Forelimb muscle (tissue), 1 donor: Measurements from ENCODE around the gene MBNL3. TPM values are rescaled to one million over a fixed set of nuclear protein-coding genes. Genes with fewer than 3 reads are reported as not detected.

ENCODE experiments used
- DNase-seq: peaks from one replicate; pipeline ENCODE4 v3.0.0-alpha.2; 2013; ENCODE audit warnings: low read depth
- polyA plus RNA-seq: library from polyadenylated mRNA; unstranded; fragments of 120-200 nt; gene quantifications from one replicate; pipeline ENCODE4 v1.2.1, GENCODE V29; 2013; ENCODE audit not compliant: insufficient read length

The MBNL3 gene, protein sequence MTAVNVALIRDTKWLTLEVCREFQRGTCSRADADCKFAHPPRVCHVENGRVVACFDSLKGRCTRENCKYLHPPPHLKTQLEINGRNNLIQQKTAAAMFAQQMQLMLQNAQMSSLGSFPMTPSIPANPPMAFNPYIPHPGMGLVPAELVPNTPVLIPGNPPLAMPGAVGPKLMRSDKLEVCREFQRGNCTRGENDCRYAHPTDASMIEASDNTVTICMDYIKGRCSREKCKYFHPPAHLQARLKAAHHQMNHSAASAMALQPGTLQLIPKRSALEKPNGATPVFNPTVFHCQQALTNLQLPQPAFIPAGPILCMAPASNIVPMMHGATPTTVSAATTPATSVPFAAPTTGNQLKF
- polyA plus RNA-seq: 10.6 TPM

DNA sequence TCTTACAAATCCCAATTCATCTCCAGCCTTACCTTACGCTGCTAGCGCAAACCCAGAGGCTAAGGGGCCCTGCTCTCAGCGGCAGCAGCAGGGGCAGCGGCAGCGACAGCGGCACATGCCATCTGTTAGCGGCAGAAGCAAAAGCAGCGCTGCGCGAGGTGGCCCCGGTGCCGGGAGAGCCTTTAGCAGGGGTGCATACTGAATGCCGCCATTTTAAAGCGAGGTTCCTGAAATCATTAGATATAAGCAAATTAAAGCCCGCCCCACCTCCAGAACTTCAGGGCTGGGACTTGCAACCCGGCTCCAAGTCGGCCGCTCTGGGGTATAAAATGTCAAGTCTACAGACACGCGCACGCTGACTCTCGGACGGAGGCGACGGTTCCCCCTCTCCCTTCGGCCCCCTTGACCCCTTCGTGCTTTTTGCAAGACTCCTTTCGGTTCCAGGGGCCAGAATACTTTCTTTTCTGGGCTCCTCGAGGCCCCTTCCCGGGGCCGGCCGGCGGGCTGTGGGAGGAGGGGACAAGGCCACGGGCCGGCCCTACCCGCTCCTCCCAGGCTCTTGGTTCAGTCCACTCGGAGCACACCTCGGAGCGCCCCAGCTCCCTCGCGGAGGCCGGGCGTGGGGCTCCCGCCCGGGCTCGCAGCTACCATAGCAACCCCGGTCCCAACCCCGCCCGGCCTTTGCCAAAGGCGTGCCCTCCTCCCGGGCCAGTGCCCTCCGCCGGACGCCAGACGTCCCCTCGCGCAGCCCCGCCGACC lies at the start of gene MBNL3:
TSS of gene MBNL3 (minus strand) at position 220 of the 759 bp plus-strand sequence. CDS start 49,427 bp downstream, outside the sequence.
- no peak for DNase-seq

DNA sequence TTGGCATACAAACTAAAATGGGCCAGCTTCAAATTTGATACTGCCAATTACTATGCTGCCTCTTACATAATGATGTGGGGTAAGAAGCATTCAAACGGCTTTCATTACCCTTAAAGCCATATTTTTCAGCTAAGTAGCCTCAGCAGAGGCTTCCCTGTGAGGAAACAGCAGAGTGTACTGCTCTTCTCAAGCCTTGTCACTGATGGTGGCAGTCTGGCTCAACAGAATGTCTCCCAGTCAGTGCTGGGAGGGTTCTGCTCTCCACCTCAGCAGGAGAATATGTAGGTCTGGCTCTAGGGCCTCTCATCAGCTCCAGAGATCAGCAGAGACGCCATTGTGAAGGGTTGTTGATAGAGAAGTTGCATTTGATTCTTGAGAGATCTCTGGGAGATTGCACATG lies 44.6 kb upstream of the MBNL3 start:
- no peak for DNase-seq

DNA sequence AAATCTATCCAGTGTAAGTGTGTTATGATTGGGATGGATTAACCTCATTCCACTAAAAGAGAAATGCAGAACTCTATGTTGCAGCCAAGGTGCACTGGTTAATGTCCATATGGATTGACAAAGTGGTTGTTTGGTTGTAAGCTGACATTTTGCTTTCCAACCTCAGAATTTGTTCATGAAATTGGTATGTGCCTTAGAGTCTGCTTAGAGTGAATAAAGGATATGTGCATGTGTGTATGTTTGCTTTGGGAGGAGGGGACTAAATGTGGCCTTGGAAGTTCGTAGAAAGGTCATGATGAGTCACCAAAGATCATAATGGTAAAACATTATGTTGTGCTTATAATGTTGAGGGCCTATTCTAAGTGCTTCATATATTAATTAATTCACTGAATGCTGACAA lies 44.1 kb upstream of the MBNL3 start:
- DNase-seq: no peak

DNA sequence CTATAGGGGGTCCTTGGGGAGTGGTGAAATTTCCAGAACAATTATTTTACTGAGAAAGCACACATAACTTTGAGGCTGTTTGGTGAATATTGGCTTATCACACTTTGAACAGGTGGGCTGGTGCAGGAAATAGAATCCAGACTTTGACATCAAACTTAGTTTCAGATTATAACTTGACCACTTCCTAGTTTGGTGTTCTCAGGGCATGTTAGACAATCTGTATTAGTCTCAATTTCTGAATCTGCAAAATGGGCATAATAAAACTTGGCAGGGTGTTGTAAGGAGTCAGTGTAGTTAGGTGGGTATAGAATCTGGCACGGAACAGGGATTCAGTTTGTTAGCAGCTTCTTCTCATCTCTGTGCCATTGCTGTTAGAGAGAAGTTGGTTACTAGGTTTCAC lies 43.3 kb upstream of the MBNL3 start:
- DNase-seq: no peak

DNA sequence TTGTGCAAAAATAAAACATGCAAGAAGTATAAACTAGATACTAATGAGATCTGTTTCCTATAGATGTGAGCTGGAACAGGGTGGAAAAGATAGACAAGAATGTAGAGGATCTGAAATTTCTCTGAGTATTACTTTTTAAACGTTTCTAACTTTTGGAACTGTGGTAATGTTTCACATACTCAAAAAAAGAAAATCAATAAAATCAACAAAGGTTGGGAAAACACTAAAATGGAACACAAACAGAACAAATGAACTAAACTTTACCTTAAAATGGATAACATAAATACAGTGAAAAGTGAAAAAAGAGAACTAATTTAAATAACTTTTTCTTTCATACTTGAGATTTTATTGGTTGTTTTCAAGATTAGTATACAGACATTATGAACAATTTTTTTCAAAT lies 32.0 kb upstream of the MBNL3 start:
- no peak for DNase-seq

DNA sequence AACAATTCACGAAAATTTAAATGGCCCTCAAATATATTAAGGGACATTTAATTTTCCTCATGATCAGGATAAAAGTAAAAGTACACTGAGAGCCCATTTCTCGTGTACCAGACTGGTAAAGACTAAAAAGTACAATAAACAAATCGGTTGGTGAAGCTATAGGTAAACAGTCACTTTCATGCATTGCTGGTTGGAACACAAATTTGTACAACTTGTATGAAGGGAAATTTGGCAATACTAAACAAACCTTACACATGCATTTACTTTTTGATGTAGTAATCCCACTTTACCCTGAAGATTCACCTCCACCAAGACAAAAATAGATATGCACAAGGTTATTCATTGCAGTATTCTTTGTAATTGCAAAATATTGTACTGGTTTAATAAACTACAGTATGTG lies 31.4 kb upstream of the MBNL3 start:
- DNase-seq: no peak

DNA sequence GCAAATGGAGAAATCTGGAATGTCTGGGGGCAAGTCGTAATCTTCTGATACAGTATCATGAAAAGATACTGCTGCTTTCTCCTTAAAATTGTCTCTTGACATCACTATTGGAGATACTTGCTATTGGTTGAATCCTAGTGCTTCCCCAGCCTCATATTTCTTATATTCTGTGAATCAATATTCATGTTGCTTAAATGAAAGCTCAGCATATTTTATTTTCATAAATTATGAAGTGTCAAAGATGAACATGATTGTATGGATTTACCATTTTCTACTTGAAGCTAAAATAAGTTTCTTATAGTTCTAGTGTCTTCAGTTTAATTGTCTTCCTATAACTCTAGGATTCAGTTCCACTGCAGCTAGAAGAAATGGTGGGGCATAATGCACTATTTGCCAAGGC lies 29.6 kb upstream of the MBNL3 start:
- DNase-seq: no peak

DNA sequence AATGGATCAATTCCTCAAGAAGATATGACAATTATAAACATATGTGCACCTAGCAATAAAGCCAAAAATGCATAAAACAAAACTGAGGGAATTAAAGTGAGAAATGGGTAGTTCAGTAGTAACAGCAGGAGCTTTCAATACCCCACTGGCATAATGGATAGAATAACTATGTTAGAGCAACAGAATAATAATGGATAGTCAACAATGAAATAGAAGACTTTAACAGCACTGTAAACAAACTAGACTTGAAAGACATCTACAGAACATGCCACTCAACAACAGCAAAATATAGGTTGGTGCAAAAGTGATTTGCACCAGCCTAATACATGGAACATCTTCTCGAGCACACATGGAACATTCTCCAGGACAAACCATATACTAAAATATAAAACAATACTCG lies 20.0 kb upstream of the MBNL3 start:
- no peak for DNase-seq

DNA sequence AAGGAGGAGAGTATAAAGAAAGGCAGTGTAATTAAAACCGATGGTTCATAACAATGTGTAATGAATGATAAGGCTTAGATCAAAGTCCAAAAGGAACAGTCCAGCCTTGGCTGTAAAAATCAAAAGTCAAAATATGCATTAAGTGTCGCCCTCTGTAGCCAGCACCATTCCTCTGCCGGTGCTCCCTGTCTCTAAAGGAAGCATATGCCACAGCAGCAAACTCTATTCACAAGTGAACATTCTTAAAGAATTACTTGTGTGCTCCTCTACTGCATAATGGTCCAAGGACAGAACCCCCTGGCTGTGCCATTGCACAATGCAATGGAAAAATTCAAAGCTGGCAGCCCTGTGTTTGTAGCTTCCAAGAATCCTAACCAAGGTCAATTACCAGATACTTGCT lies 16.3 kb upstream of the MBNL3 start:
- DNase-seq: no peak

DNA sequence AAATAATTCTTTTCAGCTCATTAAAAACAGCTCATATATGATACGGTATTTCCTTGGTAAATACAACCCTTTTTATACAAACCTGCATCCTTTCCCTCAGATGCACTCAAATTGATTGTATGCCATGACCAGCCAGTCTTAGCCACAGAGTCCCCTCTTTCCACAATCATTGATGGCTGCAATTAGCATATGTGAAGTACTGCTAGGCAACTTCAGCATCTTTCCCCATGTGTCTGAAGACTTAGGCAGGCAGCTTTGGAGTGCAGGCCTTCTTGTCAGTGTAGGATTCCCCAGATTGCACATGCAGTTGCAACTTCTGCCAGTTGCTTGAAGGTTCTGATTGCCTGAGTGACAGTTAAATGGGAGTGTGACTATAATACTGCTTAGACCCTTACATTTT lies 15.6 kb upstream of the MBNL3 start:
- no peak for DNase-seq

DNA sequence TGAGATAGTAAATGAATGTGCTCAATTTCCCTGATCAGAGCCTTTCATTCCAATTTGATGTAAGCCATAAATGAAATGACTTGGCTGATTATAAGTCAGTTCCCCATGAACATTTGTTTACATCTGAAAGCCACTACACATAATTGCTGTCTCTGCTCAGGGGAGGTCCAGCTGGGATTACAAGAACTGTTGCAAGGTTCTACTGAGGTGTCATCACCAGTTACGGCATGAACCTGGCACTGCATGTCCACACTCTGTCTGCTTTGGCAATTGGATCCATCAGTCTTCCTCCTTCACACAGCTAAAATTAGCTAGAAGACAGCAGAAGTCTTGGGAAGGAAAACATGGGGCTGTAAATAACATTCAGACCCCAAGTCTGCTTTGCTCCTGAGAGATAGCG lies 12.8 kb upstream of the MBNL3 start:
- no peak for DNase-seq

DNA sequence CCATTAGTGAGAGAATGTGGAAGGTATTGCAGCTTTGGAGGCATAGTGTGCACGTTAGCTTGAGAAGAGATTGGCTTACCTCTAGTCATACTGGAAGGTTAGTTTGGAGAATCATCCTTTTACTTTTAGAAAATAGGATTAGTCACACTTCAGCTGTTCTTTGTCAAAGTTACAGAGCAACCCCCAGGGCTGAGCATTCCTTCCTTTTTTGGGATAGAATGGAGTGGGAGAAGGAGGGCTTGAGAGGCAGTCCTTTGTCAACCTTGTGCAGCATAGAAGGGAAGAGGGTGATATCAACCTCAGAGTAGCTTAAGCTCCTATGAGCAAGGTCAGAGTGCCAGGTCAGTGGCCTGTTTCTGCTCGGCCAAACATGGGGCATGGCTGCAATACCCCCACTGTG lies 8.6 kb upstream of the MBNL3 start:
- no peak for DNase-seq

DNA sequence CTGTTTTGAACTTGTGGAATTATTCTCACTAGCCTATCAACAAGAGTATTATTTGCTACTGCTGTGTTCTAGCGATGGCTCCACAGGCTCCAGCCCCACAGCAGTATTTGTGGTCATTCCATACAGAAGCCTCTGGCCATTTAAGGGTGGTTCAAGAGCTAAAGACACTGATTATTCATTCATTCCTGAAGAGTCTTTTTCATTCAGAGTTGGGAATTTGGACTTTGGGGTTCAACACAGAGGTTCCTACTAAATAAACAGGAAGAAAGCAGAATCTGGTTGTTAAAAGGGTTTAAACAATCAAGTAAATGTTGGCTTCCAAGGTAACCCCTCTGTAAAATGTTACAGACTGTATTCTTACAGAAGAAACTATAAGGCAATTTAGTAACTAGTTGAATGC lies 4.3 kb upstream of the MBNL3 start:
- DNase-seq: no peak

DNA sequence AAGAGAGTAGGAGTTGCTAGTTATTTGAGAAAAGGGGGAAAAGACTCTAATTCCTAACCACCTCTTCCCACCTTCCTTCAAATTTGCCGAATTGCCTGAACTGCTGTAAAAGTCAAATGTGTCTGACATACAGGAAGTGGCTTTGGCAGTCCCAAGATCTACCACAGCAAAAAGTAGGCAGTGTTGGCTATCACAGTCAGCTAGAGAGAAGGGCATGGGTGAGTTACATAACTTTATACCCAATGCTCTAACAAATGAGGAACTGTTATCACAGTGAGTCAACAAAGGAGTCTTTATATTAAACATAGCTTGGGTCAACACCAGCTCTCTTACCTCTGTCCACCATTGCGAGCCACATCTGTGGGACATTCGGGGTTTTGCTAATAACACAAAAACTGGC lies 2.4 kb upstream of the MBNL3 start:
- no peak for DNase-seq

DNA sequence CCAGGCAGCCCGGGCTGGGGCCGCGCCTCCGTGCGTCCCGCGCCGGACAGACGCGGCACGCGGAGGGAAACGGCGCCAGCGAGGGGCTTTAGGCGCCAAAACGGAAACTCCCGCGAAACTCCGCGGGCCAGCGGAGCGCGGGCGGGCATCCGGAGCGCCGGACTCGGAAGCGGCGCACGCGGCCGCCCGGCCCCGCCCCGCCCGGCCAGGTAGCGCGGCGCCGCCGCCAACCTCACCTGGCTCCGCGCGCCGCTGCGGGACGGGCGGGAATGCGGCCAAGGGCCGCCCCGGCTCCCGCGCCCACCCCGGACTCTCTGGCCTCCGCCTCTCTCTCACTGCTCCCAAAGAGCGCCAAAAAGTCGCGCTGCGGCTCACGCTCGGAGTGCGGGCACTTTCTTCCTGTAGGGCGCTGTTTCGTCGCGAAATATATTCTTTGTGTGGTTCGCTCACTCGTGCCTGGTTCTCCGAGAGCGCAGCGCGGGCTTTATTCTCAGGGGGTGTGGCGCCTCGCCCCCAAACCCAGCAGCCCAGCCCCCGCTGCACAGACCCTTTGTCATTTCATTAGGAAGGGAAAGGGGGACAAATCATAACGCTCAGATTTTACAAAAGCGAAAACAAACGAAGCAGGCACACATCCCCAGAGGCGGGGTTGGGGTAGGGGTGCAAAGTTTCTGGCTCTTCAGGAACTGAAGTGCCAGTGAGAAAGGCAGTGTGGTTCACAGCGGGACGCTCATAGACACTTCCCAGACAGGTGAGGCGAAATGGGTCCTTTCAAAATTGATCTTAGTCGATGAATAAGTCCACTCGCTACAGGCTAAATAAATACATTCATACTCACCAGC lies 961 bp upstream of the MBNL3 start:
- DNase-seq: no peak

DNA sequence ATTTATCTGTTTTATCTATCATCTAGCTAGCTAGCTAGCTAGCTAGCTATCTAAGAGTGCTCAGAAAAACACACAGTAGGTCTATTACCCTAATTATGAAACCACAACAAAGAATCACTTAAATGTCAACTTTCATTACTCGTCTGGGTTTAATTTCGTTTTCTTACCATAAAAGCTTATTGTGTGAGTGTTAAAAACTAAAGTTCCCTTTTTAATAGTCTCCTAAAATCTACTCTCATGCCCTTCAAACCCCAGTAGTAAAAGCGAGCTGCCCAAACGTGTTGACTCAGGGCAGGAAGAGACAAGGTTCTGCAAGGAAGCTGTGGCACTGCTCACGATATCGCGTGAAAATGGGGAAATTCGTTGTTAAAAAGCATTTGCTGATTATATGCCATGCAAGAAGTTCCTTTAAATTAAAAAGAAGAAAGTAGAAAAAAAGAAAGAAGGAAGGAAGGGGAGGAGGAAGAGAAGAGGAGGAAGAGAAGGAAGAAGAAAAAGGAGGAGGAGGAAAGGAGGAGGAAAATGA lies 595 bp downstream of the MBNL3 start:
- no peak for DNase-seq

DNA sequence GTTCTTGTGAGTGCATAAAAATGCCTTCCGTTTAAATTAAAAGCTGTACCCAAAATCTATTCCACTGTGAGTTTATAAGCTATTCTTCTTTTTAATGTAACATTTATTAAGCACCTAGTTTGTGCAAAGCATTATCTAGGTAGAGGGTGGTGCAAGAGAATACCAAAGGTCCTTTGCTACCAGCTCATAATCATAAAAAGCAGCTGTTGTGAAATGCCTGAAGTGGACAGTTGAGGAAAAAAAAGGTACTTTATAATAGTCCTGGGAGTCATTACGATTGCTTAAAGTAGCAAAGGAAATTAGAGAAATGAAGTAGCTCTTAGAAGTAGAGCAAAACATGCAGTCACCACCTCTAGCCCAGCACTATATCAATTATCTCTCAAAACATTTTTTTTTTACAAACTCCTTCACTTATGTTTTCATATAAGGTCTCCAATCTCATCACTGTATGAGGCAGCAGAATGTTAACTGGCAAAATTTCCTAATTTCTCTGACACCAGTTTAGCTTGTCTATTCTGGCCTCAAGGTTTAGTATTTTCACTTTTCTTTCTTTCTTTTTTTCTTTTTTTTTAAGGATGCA lies 2.1 kb downstream of the MBNL3 start:
- DNase-seq: no peak

DNA sequence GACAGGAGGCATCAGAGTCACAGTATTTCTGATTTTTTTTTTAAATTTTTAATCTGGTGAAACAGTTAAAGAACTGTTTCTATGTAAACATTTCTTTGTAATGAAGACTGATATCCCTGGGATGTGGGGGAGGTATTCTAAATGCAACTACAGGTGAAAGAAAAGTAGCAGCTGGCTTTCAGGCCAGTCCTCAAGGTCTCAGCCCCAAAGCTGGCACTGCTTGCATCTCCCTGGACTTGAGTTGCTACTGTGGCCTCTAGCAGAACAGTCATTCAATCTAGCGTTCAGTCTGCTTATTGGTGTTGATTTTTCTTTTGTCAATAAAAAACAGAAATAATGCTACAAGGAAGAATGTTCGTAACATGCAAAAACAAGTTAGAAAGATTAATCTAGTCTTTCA lies 4.9 kb downstream of the MBNL3 start:
- no peak for DNase-seq

DNA sequence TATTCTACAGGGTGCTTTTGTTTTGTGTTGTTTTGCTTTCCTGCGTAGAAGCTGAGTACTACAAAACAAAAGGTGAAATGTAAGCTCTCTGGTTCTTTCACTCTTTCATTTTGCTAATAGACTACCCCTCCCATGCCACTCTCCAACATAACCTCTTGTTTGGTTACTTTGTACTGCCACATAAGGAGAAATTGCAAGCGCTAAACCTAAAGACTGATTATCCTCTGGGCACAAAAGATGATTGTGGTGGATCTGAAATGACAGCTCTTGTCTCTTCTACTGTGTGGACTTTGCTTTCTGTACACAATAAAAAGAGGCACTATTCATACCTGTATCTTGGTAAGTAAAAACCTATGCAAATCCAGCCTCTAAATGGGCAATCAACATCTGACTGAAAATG lies 5.3 kb downstream of the MBNL3 start:
- DNase-seq: no peak

DNA sequence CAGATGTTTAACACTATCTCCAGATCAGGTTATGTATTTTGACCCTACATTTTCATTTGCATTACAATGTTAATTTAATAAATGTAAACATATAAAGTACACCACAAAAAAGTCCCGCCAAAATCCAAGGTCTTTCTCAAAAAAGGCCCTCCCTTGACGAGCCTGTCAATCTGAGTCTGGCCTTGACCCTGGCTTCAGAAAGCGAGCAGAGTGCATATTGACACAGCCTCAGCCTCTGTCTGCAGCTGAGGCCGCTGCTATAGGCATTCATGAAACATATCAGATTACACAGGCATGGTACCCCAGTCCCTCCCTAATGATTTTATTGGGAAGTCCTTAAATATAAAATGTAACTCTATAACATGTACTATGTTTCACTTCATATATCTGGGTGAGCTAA lies 6.2 kb downstream of the MBNL3 start:
- DNase-seq: no peak

DNA sequence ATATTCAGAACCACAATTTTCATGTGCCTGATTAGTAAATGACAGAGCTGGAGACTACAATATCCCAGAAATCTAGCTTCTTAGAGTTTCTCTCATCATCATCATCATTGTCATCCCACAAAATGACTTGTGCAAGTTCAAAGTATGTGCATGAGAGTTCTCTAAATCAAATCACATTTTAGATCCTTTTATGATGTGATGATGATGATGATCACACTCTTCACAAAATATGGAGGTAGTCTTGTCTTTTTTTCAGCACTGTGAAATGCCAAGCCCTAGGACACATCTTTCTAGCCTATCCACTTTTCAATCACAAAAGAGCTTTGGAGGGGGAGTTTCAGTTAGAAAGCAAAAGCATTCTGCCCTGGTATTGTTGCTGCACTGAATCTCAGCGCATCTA lies 7.4 kb downstream of the MBNL3 start:
- no peak for DNase-seq
